Osteocyte (in vitro differentiated cells): Measurements from ENCODE around the gene IMPDH2. TPM values are rescaled to one million over a fixed set of nuclear protein-coding genes. Genes with fewer than 3 reads are reported as not detected.
A peak's percentile ranks its signal among the peaks of the same experiment; 100 is the strongest.

Source experiments
- DNase-seq: peaks from one replicate; pipeline ENCODE4 v3.0.0; 2021; ENCODE audit warnings: mixed read lengths; ENCODE audit not compliant: unreplicated experiment; ENCODE audit errors: extremely low spot score
- H3K27ac Mint-ChIP-seq: one replicate; pipeline ENCODE4 v1.8.0; 2021; ENCODE audit warnings: mild to moderate bottlenecking, mixed read lengths; ENCODE audit not compliant: unreplicated experiment
- H3K27me3 Mint-ChIP-seq: one replicate; pipeline ENCODE4 v1.8.0; 2021; ENCODE audit warnings: mixed read lengths; ENCODE audit not compliant: unreplicated experiment
- H3K36me3 Mint-ChIP-seq: one replicate; pipeline ENCODE4 v1.8.0; 2021; ENCODE audit warnings: mixed read lengths; ENCODE audit not compliant: unreplicated experiment
- H3K4me1 Mint-ChIP-seq: one replicate; pipeline ENCODE4 v1.8.0; 2021; ENCODE audit warnings: mixed read lengths; ENCODE audit not compliant: unreplicated experiment
- H3K4me3 Mint-ChIP-seq: one replicate; pipeline ENCODE4 v1.8.0; 2021; ENCODE audit warnings: mild to moderate bottlenecking, moderate library complexity, mixed read lengths; ENCODE audit not compliant: unreplicated experiment
- H3K9me3 Mint-ChIP-seq: one replicate; pipeline ENCODE4 v1.8.0; 2021; ENCODE audit warnings: mixed read lengths; ENCODE audit not compliant: unreplicated experiment
- CTCF ChIP-seq: fragments of 200-600 bp; sonication (generic); IDR thresholded peaks from 2 replicates; pipeline ENCODE4 v1.5.0; 2021; ENCODE audit warnings: antibody characterized with exemption, mild to moderate bottlenecking, moderate library complexity
- total RNA-seq: library from RNA; stranded (reverse); gene quantifications from 2 replicates; pipeline ENCODE4 v1.2.1, GENCODE V29; 2021

IMPDH2 gene
- total RNA-seq, 1 donor from 2014 or later: 202 TPM

DNA sequence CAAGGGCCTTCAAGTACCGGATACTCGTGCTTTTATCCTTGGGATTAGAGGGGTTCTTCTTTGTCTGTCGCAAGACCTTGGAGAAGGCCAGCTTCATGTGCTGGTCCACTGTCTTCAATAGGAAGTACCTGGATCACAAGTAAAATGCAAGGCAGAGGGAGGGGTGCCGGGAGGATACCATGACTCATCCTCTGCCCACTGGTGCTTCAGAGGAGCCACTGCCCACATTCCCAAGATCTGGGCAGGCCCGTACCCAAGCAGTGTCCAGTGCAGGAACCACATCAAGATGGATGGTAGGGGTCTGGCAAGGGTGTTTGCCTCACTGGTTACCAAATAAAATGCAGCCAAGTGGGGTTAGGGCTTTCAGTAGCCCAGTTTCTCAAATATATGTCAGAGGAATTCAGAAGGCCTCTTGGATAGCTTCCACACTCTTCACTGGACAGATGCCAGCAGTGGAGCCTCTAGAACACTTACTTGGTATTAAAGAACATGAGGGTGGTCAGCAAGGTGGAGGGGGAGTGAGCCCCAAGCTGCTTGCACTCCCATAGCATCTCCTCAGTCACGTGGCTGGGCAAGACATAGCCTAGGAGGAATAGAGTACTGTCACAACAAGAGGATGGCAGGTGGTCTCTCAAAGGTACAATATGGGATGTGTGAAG, 3.6 kb upstream of the IMPDH2 start:
- H3K27ac Mint-ChIP-seq: peak overlapping the region; percentile 18
- no peaks in the 10 kb centered on the region for H3K9me3 Mint-ChIP-seq
- DNase-seq: no peak
- H3K36me3 Mint-ChIP-seq: peaks cover 23% of the 10 kb centered on the region
- H3K4me3 Mint-ChIP-seq: no peak overlapping the region
- H3K4me1 Mint-ChIP-seq: peaks cover 16% of the 10 kb centered on the region
- H3K27me3 Mint-ChIP-seq: no peaks in the 10 kb centered on the region
- TF ChIP-seq CTCF: no peak

- Mint-ChIP-seq H3K9me3 (no peaks in the 10 kb centered on the region), H3K4me1 (peaks cover 20% of the 10 kb centered on the region), H3K36me3 (peaks cover 22% of the 10 kb centered on the region), H3K27ac (peak overlapping the region; percentile 23), H3K4me3 (no peak overlapping the region), H3K27me3 (no peaks in the 10 kb centered on the region)
- no peak for DNase-seq
- TF ChIP-seq CTCF: no peak
These were observed 1.1 kb upstream of the IMPDH2 start for GRCh38 chr3:49030321-49030720.

DNA sequence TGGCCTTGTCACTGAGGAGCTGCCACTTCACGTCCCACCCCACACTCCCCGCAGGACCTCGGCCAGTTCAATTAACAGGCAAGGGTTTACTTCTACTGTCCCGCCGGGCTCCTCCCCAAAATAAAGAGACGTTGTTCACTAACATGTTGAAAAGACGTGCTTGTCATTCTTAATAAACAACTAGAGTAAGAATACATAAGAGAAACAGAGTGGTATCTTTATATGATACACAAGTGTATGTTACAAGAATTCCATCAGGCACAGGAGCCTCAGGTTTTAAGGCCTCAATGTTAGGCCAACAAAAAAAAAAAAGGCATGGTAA, 326 bp upstream of the IMPDH2 start:
- H3K27ac Mint-ChIP-seq: peak overlapping the region; percentile 95
- no peak for DNase-seq
- no peaks in the 10 kb centered on the region for H3K9me3 Mint-ChIP-seq
- H3K36me3 Mint-ChIP-seq: peaks cover 23% of the 10 kb centered on the region
- H3K4me1 Mint-ChIP-seq: peaks cover 20% of the 10 kb centered on the region
- no peaks in the 10 kb centered on the region for H3K27me3 Mint-ChIP-seq
- no peak for TF ChIP-seq CTCF
- H3K4me3 Mint-ChIP-seq: peak overlapping the region; percentile 92

- peak overlapping the region; percentile 92 for H3K4me3 Mint-ChIP-seq
- H3K36me3 Mint-ChIP-seq: peaks cover 33% of the 10 kb centered on the region
- no peak for TF ChIP-seq CTCF
- DNase-seq: no peak
- H3K9me3 Mint-ChIP-seq: no peaks in the 10 kb centered on the region
- peaks cover 22% of the 10 kb centered on the region for H3K4me1 Mint-ChIP-seq
- H3K27ac Mint-ChIP-seq: peak overlapping the region; percentile 95
- H3K27me3 Mint-ChIP-seq: no peaks in the 10 kb centered on the region
These were observed 913 bp downstream of the IMPDH2 start for GRCh38 chr3:49028298-49028672.

DNA sequence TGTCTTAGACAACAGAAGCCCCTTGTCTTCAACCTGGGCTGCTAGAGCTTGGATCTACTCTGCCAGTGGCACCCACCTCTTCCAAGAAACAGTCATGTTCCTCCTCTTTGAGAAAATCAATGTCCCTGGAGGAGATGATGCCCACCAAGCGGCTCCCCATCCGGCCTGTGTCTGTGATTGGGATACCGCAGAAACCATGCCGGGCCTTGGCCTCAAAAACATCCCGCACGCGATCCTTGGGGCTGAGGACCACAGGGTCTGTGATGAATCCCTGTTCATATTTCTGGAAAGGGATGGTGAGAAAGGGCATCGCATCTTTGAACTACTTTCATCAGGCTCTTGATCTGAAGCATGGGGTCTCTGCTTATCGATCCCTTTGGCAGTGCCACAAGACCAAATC, 1.6 kb downstream of the IMPDH2 start:
- Mint-ChIP-seq H3K27me3 (no peaks in the 10 kb centered on the region), H3K27ac (peak overlapping the region; percentile 95), H3K36me3 (peaks cover 38% of the 10 kb centered on the region), H3K4me1 (peaks cover 29% of the 10 kb centered on the region), H3K4me3 (peak overlapping the region; percentile 22), H3K9me3 (no peaks in the 10 kb centered on the region)
- no peak for TF ChIP-seq CTCF
- DNase-seq: no peak
